Suprapubic skin (tissue), 4 donors: Measurements from ENCODE around the gene DOCK8. TPM values are rescaled to one million over a fixed set of nuclear protein-coding genes. Genes with fewer than 3 reads are reported as not detected.

ENCODE experiments used
- DNase-seq, 2 donors: peaks; one replicate each; pipeline ENCODE4 v3.0.0-alpha.2; 2019; ENCODE audit warnings: low spot score in 2 of 2
- H3K27ac ChIP-seq: fragments of 200-600 bp; sonication (generic); one replicate; pipeline ENCODE4 v1.5.1; 2019
- H3K27me3 ChIP-seq: fragments of 200-600 bp; sonication (generic); one replicate; pipeline ENCODE4 v1.5.1; 2019
- H3K36me3 ChIP-seq: fragments of 200-600 bp; sonication (generic); one replicate; pipeline ENCODE4 v1.5.1; 2019
- H3K4me1 ChIP-seq: fragments of 200-600 bp; sonication (generic); one replicate; pipeline ENCODE4 v1.5.1; 2019
- H3K4me3 ChIP-seq: fragments of 200-600 bp; sonication (generic); one replicate; pipeline ENCODE4 v1.5.1; 2019; ENCODE audit warnings: mild to moderate bottlenecking
- H3K9me3 ChIP-seq: fragments of 200-600 bp; sonication (generic); one replicate; pipeline ENCODE4 v1.5.1; 2019
- EP300 ChIP-seq: sonication (generic); formaldehyde crosslinking; IDR thresholded peaks from one replicate; pipeline ENCODE4 v1.6.1; 2017; ENCODE audit warnings: antibody characterized with exemption
- POLR2A ChIP-seq, 2 donors: fragments of 450-650 bp; IDR thresholded peaks; one replicate each; pipeline ENCODE4 v1.6.1; 2017; ENCODE audit warnings: antibody characterized with exemption in 2 of 2, mild to moderate bottlenecking in 2 of 2, moderate library complexity in 2 of 2
- POLR2AphosphoS5 ChIP-seq, 3 donors: sonication (generic); formaldehyde crosslinking; IDR thresholded peaks; one replicate each; pipeline ENCODE4 v1.6.1; 2017; ENCODE audit warnings: antibody characterized with exemption in 3 of 3
- WGBS: methylation state at CpG from one replicate; pipeline ENCODE4 v1.1.5; 2018; 5-methylcytosine and 5-hydroxymethylcytosine counted together
- total RNA-seq, 4 donors: library from RNA; depleted of rRNA; stranded (reverse); fragments of >200 nt; gene quantifications; one replicate each; pipeline ENCODE4 v1.1.0, GENCODE V29; 2016
- TF ChIP-seq, protein P1 (sequence below), 2 donors: fragments of 200-600 bp in 1 of 2; fragments of 450-650 bp in 1 of 2; sonication (generic) in 1 of 2; IDR thresholded peaks; one replicate each; pipeline ENCODE4 v1.5.1; 2016 to 2019; ENCODE audit warnings: antibody characterized with exemption in 2 of 2, mild to moderate bottlenecking in 1 of 2, moderate library complexity in 1 of 2

Gene DOCK8
- total RNA-seq, 4 donors from 2014 or later: 4.1 to 13.3 (median 10.3) TPM

DNA sequence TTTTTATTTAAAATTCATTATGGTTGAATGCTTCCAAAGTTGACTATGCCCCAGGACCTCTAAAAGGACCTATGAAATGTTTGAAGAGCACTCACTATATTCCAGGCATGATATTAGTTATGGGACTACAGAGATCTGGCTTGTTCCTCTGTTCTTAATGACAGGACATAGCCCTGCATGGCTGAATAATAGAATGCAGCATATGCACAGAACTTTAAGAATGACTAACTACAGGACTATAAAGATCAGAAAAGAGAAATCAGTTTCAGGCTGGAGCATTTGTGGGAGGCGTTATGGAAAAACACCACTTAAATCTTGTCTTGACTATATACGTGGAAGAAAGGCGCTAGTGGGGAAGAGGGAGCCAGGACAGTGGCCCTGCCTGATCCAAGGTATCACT is 239.2 kb downstream of the DOCK8 start:
- H3K4me3 ChIP-seq: no peak overlapping the region
- no peaks in the 10 kb centered on the region for H3K27me3 ChIP-seq
- H3K4me1 ChIP-seq: no peaks in the 10 kb centered on the region
- H3K36me3 ChIP-seq: peaks cover 12% of the 10 kb centered on the region
- no peaks in the 10 kb centered on the region for H3K9me3 ChIP-seq
- TF ChIP-seq, protein P1, sequence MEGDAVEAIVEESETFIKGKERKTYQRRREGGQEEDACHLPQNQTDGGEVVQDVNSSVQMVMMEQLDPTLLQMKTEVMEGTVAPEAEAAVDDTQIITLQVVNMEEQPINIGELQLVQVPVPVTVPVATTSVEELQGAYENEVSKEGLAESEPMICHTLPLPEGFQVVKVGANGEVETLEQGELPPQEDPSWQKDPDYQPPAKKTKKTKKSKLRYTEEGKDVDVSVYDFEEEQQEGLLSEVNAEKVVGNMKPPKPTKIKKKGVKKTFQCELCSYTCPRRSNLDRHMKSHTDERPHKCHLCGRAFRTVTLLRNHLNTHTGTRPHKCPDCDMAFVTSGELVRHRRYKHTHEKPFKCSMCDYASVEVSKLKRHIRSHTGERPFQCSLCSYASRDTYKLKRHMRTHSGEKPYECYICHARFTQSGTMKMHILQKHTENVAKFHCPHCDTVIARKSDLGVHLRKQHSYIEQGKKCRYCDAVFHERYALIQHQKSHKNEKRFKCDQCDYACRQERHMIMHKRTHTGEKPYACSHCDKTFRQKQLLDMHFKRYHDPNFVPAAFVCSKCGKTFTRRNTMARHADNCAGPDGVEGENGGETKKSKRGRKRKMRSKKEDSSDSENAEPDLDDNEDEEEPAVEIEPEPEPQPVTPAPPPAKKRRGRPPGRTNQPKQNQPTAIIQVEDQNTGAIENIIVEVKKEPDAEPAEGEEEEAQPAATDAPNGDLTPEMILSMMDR (IDR thresholded peaks at IDR 0.05): no peak
- TF ChIP-seq POLR2AphosphoS5 (IDR thresholded peaks at IDR 0.05) (no peak), EP300 (no peak), POLR2A (IDR thresholded peaks at IDR 0.05) (no peak)
- no peak overlapping the region for H3K27ac ChIP-seq
- WGBS: 79% methylated on average over 3 of the region's 3 CpGs
- DNase-seq: no peak

DNA sequence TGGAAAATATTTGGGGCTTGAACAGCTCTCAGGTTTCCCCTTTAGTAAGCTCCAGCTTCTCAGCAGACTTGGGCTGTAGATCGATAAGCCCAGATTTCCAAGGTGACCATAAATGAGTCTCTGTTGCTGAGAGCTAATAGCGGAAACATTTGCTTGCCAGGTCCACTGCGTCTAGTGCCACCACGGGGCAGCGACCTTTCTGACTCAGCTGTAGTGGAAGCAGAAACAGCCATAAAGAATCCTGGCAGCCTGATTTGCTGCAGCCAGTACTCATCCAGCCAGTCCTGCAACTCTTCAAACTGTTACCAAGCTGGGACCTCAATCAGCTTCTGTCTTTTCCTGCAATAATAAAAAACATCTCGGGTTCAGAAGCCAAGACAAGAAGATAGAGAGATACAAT is 241.7 kb downstream of the DOCK8 start:
- no peak for DNase-seq

DNA sequence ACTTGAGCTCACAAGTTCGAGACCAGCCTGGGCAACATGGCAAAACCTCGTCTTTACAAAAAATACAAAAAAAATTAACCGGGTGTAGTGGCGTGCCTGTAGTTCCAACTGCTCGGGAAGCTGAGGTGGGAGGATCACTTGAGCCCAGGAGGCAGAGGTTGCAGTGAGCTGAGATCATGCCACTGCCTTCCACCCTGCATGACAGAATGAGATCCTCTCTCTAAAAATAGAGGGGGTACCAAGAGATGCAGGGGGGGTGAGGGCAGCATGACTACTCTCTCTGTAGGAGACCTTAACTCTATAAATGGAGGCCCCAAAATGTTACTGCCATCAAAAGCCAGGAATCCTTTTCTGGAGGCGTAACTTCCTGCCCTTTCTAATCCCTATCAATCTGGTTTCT is 243.9 kb downstream of the DOCK8 start:
- no peaks in the 10 kb centered on the region for H3K36me3 ChIP-seq
- WGBS: 88% methylated on average over 6 of the region's 6 CpGs
- DNase-seq: no peak
- H3K27ac ChIP-seq: no peak overlapping the region
- no peak overlapping the region for H3K4me3 ChIP-seq
- TF ChIP-seq, protein P1 (IDR thresholded peaks at IDR 0.05): no peak
- TF ChIP-seq POLR2AphosphoS5 (IDR thresholded peaks at IDR 0.05): no peak
- TF ChIP-seq EP300: no peak
- TF ChIP-seq POLR2A (IDR thresholded peaks at IDR 0.05): no peak
- no peaks in the 10 kb centered on the region for H3K4me1 ChIP-seq
- H3K27me3 ChIP-seq: no peaks in the 10 kb centered on the region
- H3K9me3 ChIP-seq: no peaks in the 10 kb centered on the region

More for the DNA sequence above, 241.7 kb downstream of the DOCK8 start:
- Histone ChIP-seq H3K36me3 (no peaks in the 10 kb centered on the region), H3K4me1 (no peaks in the 10 kb centered on the region), H3K27me3 (no peaks in the 10 kb centered on the region), H3K27ac (no peak overlapping the region), H3K9me3 (no peaks in the 10 kb centered on the region), H3K4me3 (no peak overlapping the region)
- 74% methylated on average over 6 of the region's 6 CpGs for WGBS
- TF ChIP-seq POLR2A (IDR thresholded peaks at IDR 0.05) (no peak), EP300 (no peak)
- TF ChIP-seq, protein P1 (IDR thresholded peaks at IDR 0.05): no peak

DNA sequence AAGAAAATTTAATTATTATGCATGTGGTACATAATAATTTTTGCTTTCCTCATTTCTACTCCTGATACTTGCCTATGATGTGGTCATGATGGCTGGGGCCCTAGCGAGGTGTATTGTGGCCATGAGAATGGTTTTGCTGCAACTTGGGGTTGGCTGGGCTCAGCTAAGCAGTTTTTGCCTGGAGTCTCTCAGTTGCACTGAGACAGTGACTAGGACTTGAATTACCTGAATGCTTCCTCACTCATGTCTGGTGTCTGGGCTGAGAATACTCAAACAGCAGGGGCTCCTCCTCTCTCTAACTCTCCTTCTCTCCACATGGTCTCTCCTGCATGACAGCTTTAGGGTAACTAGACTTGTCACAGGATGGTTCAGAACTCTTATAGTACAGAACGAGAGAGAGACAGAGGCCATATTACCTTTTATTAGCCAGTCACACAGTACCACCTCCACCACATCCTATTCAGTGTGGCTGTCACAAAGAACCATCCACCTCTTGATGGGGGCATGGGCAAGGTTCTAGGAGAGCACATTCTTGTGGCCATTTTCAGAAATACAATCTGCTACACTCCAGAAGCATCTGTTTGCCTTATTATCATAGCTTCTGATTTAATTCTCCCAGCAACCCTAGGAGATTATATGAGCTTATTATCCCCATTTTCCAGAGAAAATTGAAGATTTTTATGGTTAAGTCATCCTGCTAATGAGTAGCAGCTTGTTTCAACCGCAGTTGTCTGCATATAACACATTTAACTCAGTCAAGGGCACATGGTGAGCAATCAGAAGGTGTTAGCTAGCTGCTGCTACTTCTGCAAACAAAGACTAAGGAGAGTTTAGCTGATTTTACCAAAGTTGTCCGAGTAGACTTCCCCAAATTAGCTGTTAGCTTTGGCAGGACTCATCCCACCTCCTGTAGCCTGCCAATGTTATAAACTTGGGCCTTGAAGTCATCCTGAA is 245.1 kb downstream of the DOCK8 start:
- no peaks in the 10 kb centered on the region for H3K27me3 ChIP-seq
- H3K9me3 ChIP-seq: no peaks in the 10 kb centered on the region
- 82% methylated on average over 4 of the region's 4 CpGs for WGBS
- no peak for DNase-seq
- no peak overlapping the region for H3K27ac ChIP-seq
- no peak for TF ChIP-seq POLR2AphosphoS5 (IDR thresholded peaks at IDR 0.05)
- TF ChIP-seq, protein P1 (IDR thresholded peaks at IDR 0.05): no peak
- no peak for TF ChIP-seq POLR2A (IDR thresholded peaks at IDR 0.05)
- no peak for TF ChIP-seq EP300
- H3K4me1 ChIP-seq: no peaks in the 10 kb centered on the region
- no peaks in the 10 kb centered on the region for H3K36me3 ChIP-seq
- H3K4me3 ChIP-seq: no peak overlapping the region

DNA sequence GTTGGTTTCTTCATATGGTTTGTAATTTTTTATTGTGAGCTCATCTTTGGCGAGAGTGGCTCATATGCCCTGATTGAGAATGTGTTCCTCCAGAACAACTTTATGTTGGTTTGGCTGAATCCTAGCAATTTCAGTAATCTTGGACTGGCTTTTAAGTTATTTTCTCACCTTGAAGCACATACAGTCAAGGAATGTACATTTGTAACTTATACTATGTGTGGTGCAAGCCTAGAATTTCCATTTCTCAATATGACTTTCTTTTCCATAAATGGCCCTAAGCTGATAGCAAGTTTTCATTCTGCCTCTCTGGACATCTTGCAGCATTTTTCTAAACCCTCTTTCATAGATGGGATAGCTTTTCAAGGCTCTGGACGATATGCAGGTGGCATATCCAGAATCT is 247.5 kb downstream of the DOCK8 start:
- TF ChIP-seq EP300: no peak
- no peak for TF ChIP-seq POLR2AphosphoS5 (IDR thresholded peaks at IDR 0.05)
- no peak for TF ChIP-seq POLR2A (IDR thresholded peaks at IDR 0.05)
- TF ChIP-seq, protein P1 (IDR thresholded peaks at IDR 0.05): no peak
- Histone ChIP-seq H3K9me3 (no peaks in the 10 kb centered on the region), H3K4me1 (no peaks in the 10 kb centered on the region), H3K27me3 (no peaks in the 10 kb centered on the region), H3K27ac (no peak overlapping the region), H3K36me3 (no peaks in the 10 kb centered on the region), H3K4me3 (no peak overlapping the region)
- WGBS: 86% methylated on average over 2 of the region's 2 CpGs
- DNase-seq: no peak
